Hindlimb muscle (tissue), 1 donor: ENCODE measurements around the gene PPT2. TPM values are rescaled to one million over a fixed set of nuclear protein-coding genes. Genes with fewer than 3 reads are reported as not detected.
A peak's percentile ranks its signal among the peaks of the same experiment; 100 is the strongest.
"Not testable (repeated sequence)": the region's sequence is repeated elsewhere in the genome, so short reads cannot be mapped to it uniquely, and the experiment has no call there.

ENCODE experiments used
- DNase-seq: peaks from one replicate; pipeline ENCODE4 v3.0.0-alpha.2; 2013
- polyA plus RNA-seq: library from polyadenylated mRNA; unstranded; fragments of 120-200 nt; gene quantifications from one replicate; pipeline ENCODE4 v1.2.1, GENCODE V29; 2013; ENCODE audit not compliant: insufficient read length

PPT2 gene
- polyA plus RNA-seq, 1 donor, result 42.8 TPM

DNA sequence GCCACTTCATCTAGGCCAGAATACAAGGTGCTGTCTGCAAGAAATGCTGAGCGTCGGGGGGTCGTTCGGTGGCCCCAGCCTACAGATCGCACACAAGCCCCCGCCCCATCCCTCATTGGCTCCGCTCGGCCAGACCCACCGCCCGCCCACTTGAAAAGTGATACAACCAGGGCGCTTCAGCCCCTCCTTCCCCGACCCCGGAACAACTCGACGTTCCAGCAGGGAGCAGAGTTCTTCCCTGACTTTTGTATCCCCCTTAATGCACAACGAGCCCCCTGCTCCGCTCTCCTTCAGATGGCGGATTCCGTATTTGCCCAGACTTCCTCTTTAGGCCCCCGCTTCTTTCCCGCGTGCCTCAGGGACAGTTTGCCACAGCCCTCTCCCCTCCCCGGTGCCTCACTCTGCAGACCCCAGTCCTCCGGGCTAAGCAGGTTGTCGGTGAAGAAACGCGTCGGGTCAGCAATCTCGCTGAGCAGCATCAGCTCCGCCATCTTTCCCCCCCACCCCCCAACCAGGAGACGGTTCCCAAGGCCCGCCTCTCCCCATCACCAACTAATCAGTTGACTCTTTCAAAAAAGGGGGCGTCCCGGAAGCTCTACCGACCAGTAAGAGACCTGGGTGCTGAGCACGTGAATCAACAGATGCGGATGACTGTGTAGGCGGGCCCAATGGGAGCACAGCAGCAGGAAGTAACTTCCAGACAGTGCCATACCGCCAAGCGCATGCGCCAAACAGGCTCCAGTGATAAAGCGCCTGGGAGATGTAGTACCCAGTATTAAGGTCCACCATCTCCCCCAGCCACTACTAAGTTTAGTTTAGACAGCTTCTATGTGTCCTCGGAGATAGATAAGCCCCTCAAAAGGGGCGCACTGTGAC is 26.0 kb upstream of the PPT2 start, which contains the start of gene ATF6B:
Gene ATF6B, minus strand, starts transcription at position 530 of the 876 bp plus-strand sequence. Its CDS starts 39 bp downstream, at position 491.
- DNase-seq, result peak; percentile 99

GRCh38 chr6:32128751-32129296 is 25.1 kb upstream of the PPT2 start:
- DNase-seq, result no peak

- DNase-seq, result no peak
Observed at GRCh38 chr6:32129297-32130088, 24.4 kb upstream of the PPT2 start.

DNA sequence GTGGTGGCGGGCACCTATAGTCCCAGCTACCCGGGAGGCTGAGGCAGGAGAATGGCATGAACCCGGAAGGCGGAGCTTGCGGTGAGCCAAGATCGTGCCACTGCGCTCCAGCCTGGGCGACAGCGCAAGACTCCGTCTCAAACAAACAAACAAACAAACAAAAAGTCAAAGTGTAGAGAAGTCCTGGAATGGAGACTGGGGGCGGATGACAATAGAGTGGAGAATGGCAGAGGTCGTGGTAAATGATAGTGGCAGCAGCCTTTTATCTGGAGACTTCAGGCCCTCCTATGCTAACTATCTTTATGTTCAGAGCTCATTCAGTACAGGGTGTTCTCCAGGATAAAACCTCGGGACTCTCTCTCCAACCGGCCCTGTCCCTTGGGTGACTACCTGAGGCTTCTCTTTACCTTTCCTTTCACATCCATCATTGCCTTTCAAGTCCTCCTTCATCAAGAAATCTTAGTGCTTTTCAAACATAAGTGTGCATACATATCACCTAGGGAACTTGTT is 22.4 kb upstream of the PPT2 start:
- DNase-seq, result no peak

GRCh38 chr6:32132110-32132509 is 21.8 kb upstream of the PPT2 start:
- DNase-seq, result no peak

DNA sequence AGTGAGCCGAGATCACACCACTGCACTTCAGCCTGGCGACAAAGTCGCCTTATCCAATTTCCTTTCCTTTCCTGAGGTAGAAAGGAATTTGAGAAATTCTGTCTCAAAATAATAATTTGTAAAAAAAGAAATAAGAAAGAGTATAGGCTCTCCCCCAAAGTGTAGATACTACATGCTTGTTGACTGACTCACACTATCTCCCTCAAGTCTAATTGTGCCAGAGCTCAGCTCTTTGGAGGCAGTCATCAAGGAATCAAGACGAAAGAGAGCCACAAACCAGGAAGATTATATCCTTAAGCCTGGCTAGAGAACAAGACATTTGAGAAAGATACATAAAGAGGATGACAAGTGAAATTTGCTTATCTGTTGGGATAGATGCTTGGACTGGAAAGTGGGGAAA is 20.2 kb upstream of the PPT2 start:
- no peak for DNase-seq

- no peak for DNase-seq
Observed at GRCh38 chr6:32137454-32137853, 16.5 kb upstream of the PPT2 start.

- DNase-seq, result no peak
Observed at GRCh38 chr6:32139590-32139989, 14.4 kb upstream of the PPT2 start.

GRCh38 chr6:32140420-32141046 is 13.4 kb upstream of the PPT2 start:
- no peak for DNase-seq

DNA sequence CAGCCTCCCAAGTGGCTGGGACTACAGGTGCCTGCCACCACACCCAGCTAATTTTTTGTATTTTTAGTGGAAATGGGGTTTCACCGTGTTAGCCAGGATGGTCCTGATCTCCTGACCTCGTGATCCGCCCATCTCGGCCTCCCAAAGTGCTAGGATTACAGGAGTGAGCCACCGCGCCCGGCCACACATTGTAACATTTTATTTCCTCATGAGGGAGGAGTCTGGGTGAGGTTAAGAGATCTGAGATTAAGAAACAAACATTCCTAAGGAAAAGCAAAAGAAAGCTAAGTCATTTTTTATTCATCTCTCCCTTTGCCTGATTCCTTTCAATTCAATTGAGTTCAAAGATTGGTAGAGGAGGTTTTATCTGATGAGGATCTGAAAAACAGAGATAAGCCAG is 9.7 kb upstream of the PPT2 start:
- DNase-seq, result not testable (repeated sequence)

DNA sequence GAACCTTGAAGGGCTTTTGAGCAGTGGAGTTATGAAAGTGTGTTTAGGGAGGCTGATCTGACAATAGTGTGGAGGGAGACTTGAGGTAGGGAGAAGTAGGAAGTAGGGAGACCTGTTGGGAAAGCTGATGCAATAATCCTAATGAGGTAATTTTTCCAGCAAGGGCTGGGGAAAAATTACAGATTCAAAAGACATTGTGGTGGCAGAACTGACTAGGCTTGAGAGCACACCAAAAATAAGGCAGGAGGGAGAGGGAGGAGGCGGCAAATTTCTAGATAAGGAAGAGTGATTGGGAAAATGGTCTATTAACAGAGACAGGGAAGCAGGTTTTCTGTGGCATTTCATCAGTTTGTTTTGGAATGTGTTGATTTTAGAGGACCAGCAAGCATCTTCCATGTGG is 7.7 kb upstream of the PPT2 start:
- no peak for DNase-seq

DNA sequence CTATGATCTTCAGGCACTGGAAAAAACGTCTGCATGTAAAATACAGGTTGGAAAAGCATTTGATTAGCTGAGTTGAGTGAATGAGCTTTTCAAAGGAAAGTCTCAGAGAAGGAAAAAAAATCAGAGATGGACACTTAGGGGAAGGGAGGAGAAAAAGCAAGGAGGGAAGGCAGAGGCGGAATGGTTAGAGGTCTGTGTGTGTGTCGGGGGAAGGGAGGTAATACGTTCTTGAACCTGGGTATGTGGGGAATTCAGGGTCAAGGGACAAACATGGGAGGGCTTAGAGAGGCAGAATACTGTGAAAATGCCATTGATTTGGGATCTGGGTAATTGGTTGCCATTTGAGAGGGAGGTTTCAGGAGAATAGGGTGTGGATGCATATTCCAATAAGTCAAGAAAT is 7.3 kb upstream of the PPT2 start:
- DNase-seq, result no peak

DNA sequence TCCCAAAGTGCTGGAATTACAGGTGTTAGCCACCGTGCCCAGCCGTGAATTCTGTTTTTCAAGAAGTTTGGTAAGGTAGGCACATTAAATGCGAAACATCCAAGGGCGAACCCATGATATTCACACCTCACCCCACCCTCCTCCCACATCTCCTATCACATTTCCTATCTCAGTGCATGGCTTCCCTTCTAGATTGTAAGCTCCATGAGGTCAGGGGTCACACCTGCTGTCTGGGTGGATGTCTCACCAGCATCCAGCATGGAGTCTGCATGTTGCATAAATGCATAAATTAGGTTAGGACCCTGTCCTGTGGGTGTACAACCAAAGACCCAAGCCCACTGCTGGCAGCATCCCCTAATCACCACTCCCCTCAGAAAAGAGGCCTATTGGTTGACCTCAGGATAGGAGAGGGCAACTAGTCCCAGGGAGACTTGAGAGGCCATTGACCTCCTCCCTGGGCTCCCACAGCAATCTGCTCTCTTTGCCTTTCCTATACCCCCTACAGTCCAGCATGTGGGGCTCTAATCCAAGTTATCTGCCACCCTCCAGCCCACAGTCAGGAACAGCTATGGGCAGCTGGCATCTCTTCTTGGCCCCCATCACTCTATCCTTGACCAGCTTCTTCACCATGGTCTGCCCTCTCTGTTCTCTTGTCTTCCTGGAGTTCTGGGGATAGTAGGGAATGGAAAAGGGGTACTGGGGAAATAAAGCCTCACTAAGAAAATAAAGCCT is 6.4 kb upstream of the PPT2 start:
- no peak for DNase-seq

GRCh38 chr6:32148289-32149091 is 5.5 kb upstream of the PPT2 start:
- DNase-seq, result peak; percentile 64

GRCh38 chr6:32149092-32149755 is 4.7 kb upstream of the PPT2 start:
- no peak for DNase-seq

- DNase-seq, result no peak
Observed at GRCh38 chr6:32149932-32150870, 3.7 kb upstream of the PPT2 start.

DNA sequence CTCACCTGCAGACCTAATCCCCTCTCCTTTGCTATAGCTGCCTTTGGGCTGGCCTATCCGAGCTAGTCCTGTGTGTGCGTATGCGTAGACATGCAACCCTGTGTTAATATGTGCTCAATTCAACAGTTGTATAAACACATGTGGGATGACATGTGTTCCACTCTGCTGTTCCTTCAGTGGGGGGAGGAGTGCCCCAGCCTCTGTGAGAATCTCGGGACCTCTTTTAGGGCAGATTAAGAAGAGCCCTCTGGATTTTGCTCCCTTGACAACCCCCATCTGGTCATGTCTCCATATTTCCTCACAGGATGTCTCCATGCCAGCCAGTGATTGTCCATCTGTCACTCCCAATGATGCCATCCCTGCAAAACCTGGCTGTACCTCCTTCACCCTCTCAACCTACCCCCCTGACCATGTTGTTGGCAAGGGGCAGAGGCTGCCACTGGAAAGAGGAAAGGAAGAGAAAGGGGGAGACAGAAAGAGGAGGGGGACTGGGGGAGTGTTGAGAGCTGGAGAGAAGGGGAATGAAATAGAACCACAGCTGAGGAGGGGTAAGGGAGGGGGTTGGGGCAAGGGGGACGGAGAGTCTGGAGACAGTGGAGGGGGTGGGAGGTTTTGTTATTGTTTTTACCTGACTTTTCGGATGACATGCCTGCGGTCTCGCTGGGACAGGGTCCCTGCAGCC is 2.6 kb upstream of the PPT2 start:
- no peak for DNase-seq
